ENCODE data around the gene RADIL. TPM values are rescaled to one million over a fixed set of nuclear protein-coding genes. Genes with fewer than 3 reads are reported as not detected.

The RADIL gene
- total RNA-seq, 2 experiments from 2014 or later, result 0.50 to 0.82 TPM

GRCh38 chr7:4822677-4823076, 60.8 kb downstream of the RADIL start:
- Mint-ChIP-seq H3K27ac (no peak overlapping the region), H3K36me3 (ENCODE audit: low read depth) (no peaks in the 10 kb centered on the region), H3K4me1 (ENCODE audit: low read depth) (no peaks in the 10 kb centered on the region)

GRCh38 chr7:4820967-4821471, 62.5 kb downstream of the RADIL start:
- Mint-ChIP-seq H3K27me3 (ENCODE audit: low read depth) (no peaks in the 10 kb centered on the region), H3K36me3 (ENCODE audit: low read depth) (no peaks in the 10 kb centered on the region), H3K4me1 (ENCODE audit: low read depth) (no peaks in the 10 kb centered on the region), H3K9me3 (ENCODE audit: insufficient read depth) (no peaks in the 10 kb centered on the region), H3K27ac (no peak overlapping the region), H3K4me3 (no peak overlapping the region)
- ChIA-PET CTCF (no interaction called here), POLR2A (no interaction called here)
- no peak for ATAC-seq
- no peak for DNase-seq

More at GRCh38 chr7:4822677-4823076, 60.8 kb downstream of the RADIL start:
- peaks cover 1% of the 10 kb centered on the region for H3K27me3 Mint-ChIP-seq (ENCODE audit: low read depth)
- DNase-seq (no peak), ATAC-seq (no peak)
- H3K4me3 Mint-ChIP-seq, result no peak overlapping the region
- CTCF ChIA-PET, result no interaction called here
- no peaks in the 10 kb centered on the region for H3K9me3 Mint-ChIP-seq (ENCODE audit: insufficient read depth)
- POLR2A ChIA-PET, result no interaction called here

- ATAC-seq, result no peak
- Mint-ChIP-seq H3K4me1 (ENCODE audit: low read depth) (no peaks in the 10 kb centered on the region), H3K9me3 (ENCODE audit: insufficient read depth) (no peaks in the 10 kb centered on the region), H3K27ac (no peak overlapping the region), H3K36me3 (ENCODE audit: low read depth) (no peaks in the 10 kb centered on the region), H3K4me3 (no peak overlapping the region), H3K27me3 (ENCODE audit: low read depth) (no peaks in the 10 kb centered on the region)
- ChIA-PET POLR2A (no interaction called here), CTCF (no interaction called here)
- no peak for DNase-seq
These were observed 63.0 kb downstream of the RADIL start for GRCh38 chr7:4820405-4820966.

DNA sequence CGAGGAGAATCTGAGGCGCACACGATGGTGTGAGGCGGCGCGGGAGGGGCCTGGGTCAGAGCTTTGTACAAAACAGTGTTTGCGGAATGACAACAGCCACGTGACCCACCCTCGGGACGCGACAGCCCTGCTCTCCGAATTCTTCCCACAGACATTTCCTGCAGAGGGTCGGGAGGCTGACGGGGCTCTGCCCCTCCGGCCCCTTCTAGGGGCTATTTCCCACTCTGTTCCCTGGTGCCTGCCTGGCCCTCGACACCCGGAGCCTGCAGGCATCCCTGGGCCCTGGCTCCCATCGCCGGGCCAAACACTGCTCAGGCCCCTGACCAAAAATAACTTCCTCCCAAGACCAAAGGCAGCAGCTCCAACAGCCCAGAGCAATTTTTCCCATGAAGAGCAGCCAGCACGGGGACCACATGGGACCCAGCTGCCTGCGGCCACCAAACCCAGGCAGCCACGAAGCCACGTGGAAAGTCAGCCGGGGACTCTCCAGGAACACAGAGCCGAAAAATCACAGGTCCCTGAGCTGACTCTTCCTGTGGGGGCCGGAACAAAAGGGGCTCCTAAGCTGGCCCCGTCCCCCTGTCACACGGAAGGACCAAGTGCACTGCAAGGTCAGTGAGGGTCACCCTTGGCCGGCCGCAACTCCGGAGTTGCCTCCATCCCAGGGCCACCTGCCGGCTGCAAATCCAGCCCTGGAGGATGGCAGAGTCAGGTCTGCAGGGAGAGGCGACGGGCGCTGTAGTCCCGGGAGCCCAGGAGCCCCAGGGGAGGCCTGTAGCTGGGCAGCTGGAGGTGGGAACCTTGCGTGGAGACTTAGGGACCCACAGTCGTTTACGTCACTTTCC, 63.7 kb downstream of the RADIL start:
- no peak overlapping the region for H3K4me3 Mint-ChIP-seq
- no peaks in the 10 kb centered on the region for H3K9me3 Mint-ChIP-seq (ENCODE audit: insufficient read depth)
- no peak overlapping the region for H3K27ac Mint-ChIP-seq
- no peaks in the 10 kb centered on the region for H3K4me1 Mint-ChIP-seq (ENCODE audit: low read depth)
- CTCF ChIA-PET, result no interaction called here
- POLR2A ChIA-PET, result no interaction called here
- H3K27me3 Mint-ChIP-seq (ENCODE audit: low read depth), result no peaks in the 10 kb centered on the region
- no peak for DNase-seq
- no peak for ATAC-seq
- H3K36me3 Mint-ChIP-seq (ENCODE audit: low read depth), result no peaks in the 10 kb centered on the region

DNA sequence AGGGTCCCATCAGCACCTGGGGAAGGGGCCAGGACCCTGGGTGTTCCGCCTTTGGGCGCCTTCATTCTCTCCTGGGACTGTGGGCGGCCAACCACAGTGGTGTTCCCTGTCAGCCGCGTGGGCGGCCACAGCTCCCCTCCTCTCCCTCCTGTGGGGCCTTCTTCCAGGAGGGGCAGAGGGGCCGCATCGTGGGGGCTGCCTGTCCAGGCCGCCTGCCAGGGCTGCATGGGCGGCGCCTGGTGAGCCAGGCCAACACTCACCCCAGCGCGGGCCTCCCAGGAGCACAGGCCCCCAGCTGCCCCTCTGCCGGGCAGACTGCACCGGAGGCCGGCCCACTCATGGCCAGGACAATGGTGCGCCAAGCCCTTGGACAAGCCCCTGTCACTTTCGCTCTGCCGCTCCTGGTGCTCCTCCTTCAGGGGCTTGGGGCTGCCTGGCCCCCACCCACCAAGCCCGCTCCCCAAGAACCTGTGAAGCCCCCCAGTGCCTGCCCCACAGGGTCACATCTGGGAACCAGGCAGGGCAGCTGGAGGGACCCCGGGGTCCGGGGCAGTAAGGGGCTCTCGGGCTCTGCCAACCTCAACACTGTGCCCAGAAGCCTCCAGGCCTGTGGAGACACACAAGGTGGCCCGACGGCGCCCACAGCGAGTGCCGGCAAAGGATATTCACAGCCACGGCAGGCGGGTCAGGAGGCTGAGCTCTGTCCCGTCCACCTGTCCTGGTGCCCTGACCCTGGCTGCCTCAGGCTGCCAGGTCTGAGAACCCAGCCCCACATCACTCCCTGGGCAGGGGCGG, 65.3 kb downstream of the RADIL start:
- ATAC-seq (no peak), DNase-seq (no peak)
- Mint-ChIP-seq H3K4me3 (no peak overlapping the region), H3K9me3 (ENCODE audit: insufficient read depth) (no peaks in the 10 kb centered on the region), H3K36me3 (ENCODE audit: low read depth) (no peaks in the 10 kb centered on the region), H3K27me3 (ENCODE audit: low read depth) (peaks cover 6% of the 10 kb centered on the region), H3K27ac (no peak overlapping the region), H3K4me1 (ENCODE audit: low read depth) (no peaks in the 10 kb centered on the region)
- ChIA-PET POLR2A (no interaction called here), CTCF (no interaction called here)

DNA sequence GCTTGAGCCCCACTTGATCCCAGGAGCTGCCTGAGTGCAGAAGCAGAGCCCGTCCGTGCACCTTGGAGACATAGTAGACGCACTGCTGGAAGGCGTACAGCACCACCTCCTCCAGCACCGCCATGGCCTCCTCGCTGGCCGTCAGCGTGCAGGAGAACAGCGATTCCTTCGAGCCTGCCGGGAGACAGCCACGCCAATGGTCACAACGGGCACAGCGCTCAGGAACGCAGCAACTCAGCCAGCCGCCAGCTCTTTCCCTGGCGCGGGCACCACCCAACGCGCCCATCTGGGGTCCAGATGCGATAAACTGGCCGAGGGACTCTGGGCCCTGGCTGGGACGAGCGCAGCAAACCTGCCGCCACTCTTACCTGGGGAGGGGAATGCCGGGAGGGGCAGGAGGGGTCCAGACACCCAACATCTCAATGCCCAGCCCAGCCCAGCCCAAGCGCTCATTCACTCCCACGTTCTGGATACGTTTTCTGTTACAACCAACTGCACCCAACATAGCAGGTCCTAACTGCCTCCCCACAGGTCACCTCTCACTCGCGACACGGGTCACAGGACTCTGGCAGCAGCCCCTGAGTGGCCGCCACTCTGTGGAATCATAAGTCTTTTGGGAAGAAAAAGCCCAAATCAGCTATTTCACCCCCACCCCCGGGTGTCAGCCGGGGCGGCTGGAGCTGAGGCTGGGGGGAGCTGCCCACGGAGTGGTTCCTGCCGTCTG, 66.2 kb downstream of the RADIL start:
- POLR2A ChIA-PET, result no interaction called here
- Mint-ChIP-seq H3K4me3 (no peak overlapping the region), H3K27me3 (ENCODE audit: low read depth) (peaks cover 11% of the 10 kb centered on the region), H3K36me3 (ENCODE audit: low read depth) (peaks cover 2% of the 10 kb centered on the region), H3K27ac (no peak overlapping the region), H3K9me3 (ENCODE audit: insufficient read depth) (no peaks in the 10 kb centered on the region), H3K4me1 (ENCODE audit: low read depth) (no peaks in the 10 kb centered on the region)
- ATAC-seq, result no peak
- DNase-seq, result no peak
- CTCF ChIA-PET, result interaction anchor here (0.8 kb wide), 1 partner anchor 157 kb away, joined by 3 read pairs; no protein-coding TSS in a partner anchor

GRCh38 chr7:4816419-4817080, 67.0 kb downstream of the RADIL start:
- ChIA-PET CTCF (interaction anchor here (0.8 kb wide), 1 partner anchor 158 kb away, joined by 3 read pairs; no protein-coding TSS in a partner anchor), POLR2A (no interaction called here)
- peaks cover 2% of the 10 kb centered on the region for H3K36me3 Mint-ChIP-seq (ENCODE audit: low read depth)

DNA sequence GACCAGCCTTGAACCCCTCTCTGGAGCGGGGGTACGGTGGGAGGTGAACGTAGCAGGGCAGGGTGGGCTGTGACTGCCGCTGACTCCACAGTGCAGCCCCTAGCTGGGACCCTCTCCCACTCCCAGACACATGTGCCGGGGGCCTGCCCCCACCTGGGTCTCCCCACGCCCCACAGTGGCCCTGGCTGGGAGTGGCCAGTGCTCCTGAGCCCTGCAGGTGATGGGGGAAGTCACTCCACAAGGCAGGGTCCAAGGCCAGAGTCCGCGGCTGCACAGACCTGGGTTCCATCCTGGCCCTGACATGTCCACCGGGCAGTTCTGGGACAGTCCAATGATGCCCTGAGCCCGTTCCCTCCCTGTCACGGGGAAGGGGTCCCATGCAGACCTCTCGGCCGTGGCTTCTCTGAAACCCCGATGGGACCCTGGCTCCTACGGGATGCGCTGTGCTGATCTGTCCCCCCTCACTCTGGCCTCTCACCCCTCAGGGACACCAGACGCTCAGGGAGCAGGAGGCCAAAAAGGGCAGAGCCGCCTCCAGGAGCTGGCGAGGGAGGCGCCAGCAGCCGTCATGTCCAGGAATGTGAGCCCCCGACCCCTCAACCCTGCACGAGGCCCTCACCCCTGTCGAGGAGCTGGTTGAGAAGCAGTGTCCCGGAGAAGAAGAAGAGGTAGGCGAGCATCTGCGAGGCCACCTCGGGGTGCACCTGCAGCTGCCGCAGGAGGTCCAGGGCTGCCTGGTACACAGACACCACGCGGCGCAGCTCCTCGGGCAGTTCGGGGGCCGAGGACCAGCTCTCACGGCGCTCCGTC, 67.7 kb downstream of the RADIL start:
- Mint-ChIP-seq H3K4me1 (ENCODE audit: low read depth) (no peaks in the 10 kb centered on the region), H3K4me3 (no peak overlapping the region), H3K9me3 (ENCODE audit: insufficient read depth) (no peaks in the 10 kb centered on the region), H3K36me3 (ENCODE audit: low read depth) (peaks cover 2% of the 10 kb centered on the region), H3K27me3 (ENCODE audit: low read depth) (peaks cover 11% of the 10 kb centered on the region), H3K27ac (no peak overlapping the region)
- ChIA-PET CTCF (interaction anchor here (1.2 kb wide), 1 partner anchor 13 kb away, joined by 4 read pairs; no protein-coding TSS in a partner anchor), POLR2A (no interaction called here)
- ATAC-seq (no peak), DNase-seq (no peak)

More at GRCh38 chr7:4816419-4817080, 67.0 kb downstream of the RADIL start:
- no peak overlapping the region for H3K4me3 Mint-ChIP-seq
- no peaks in the 10 kb centered on the region for H3K9me3 Mint-ChIP-seq (ENCODE audit: insufficient read depth)
- H3K27me3 Mint-ChIP-seq (ENCODE audit: low read depth), result peaks cover 11% of the 10 kb centered on the region
- H3K4me1 Mint-ChIP-seq (ENCODE audit: low read depth), result no peaks in the 10 kb centered on the region
- DNase-seq (no peak), ATAC-seq (no peak)
- no peak overlapping the region for H3K27ac Mint-ChIP-seq

DNA sequence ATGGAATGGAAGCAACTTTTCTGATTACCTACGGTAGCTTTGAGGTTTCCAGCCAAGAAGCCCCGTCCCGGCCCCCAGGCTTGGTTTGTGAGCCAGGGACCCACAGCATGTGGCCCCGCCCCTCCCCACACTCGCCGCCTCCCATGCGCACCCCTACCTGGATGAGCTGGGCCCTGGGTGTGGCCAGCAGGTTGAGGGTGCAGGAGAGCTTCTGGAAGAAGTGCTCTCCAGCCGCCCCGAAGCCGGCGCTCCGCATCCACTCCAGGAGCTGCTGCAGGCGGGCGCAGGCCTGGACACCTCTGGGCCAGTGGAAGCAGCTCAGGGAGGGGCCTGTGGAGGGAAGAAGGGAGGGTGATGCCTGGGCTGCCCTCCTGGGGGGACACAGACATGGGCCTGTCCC, 68.4 kb downstream of the RADIL start:
- DNase-seq (no peak), ATAC-seq (no peak)
- no peak overlapping the region for H3K27ac Mint-ChIP-seq
- ChIA-PET POLR2A (no interaction called here), CTCF (interaction anchor here (1.2 kb wide), 1 partner anchor 14 kb away, joined by 4 read pairs; no protein-coding TSS in a partner anchor)
- no peak overlapping the region for H3K4me3 Mint-ChIP-seq
- H3K9me3 Mint-ChIP-seq (ENCODE audit: insufficient read depth), result no peaks in the 10 kb centered on the region
- peaks cover 3% of the 10 kb centered on the region for H3K4me1 Mint-ChIP-seq (ENCODE audit: low read depth)
- H3K27me3 Mint-ChIP-seq (ENCODE audit: low read depth), result peaks cover 14% of the 10 kb centered on the region
- peaks cover 2% of the 10 kb centered on the region for H3K36me3 Mint-ChIP-seq (ENCODE audit: low read depth)

DNA sequence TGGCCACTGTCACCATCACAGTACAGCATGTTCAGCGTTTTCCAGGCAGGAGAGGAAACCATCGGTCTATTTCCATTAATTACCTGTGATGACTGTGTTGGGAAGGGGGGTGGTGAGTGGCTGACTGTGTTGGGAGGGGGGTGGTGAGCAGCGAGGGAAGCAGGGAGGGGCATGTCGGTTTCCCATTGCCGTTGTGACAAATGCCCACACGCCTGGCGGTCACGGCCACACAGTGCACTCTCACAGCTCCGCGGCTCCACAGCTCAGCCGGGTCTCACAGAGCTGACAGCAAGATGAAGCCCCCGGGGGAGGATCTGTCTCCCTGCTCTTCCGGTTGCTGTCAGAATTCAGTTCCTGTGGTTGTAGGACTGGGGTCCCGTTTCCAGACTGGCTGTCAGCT, 69.1 kb downstream of the RADIL start:
- no peak for DNase-seq
- ChIA-PET CTCF (interaction anchor here (1.2 kb wide), 1 partner anchor 15 kb away, joined by 4 read pairs; no protein-coding TSS in a partner anchor), POLR2A (no interaction called here)
- H3K27ac Mint-ChIP-seq, result no peak overlapping the region
- peaks cover 2% of the 10 kb centered on the region for H3K36me3 Mint-ChIP-seq (ENCODE audit: low read depth)
- peaks cover 3% of the 10 kb centered on the region for H3K4me1 Mint-ChIP-seq (ENCODE audit: low read depth)
- ATAC-seq, result no peak
- H3K4me3 Mint-ChIP-seq, result no peak overlapping the region
- no peaks in the 10 kb centered on the region for H3K9me3 Mint-ChIP-seq (ENCODE audit: insufficient read depth)
- peaks cover 14% of the 10 kb centered on the region for H3K27me3 Mint-ChIP-seq (ENCODE audit: low read depth)
